Measurements from ENCODE around the gene JOSD2.

JOSD2 gene

GRCh38 chr19:50511069-50511822 lies at the start of gene JOSD2:
Gene JOSD2, minus strand, starts transcription at chr19:50511191. Its CDS starts 760 bp downstream, at chr19:50510431.
- peak; percentile 98 for DNase-seq (ENCODE audit: low spot score)

DNA sequence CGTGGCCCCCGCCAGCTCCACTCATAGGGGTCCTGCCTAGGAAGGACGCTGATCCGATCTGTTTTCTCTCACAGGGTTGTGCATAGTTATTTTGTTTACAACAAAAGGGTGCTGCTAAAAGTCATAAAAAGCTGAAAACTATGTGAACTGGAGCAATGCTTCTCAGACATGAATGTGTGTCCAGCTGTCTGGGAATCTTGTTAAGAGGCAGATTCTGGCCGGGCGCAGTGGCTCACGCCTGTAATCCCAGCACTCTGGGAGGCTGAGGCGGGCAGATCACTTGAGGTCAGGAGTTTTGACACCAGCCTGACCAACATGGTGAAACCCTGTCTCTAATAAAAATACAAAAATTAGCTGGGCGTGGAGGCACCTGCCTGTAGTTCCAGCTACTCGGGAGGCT lies 48.6 kb upstream of the JOSD2 start:
- DNase-seq (ENCODE audit: low spot score): no peak

- no peak for DNase-seq (ENCODE audit: low spot score)
Measured at GRCh38 chr19:50558449-50558848, 47.5 kb upstream of the JOSD2 start.

GRCh38 chr19:50558039-50558438 lies 47.0 kb upstream of the JOSD2 start:
- no peak for DNase-seq (ENCODE audit: low spot score)

- DNase-seq (ENCODE audit: low spot score): no peak
Measured at GRCh38 chr19:50557009-50557613, 46.1 kb upstream of the JOSD2 start.

DNA sequence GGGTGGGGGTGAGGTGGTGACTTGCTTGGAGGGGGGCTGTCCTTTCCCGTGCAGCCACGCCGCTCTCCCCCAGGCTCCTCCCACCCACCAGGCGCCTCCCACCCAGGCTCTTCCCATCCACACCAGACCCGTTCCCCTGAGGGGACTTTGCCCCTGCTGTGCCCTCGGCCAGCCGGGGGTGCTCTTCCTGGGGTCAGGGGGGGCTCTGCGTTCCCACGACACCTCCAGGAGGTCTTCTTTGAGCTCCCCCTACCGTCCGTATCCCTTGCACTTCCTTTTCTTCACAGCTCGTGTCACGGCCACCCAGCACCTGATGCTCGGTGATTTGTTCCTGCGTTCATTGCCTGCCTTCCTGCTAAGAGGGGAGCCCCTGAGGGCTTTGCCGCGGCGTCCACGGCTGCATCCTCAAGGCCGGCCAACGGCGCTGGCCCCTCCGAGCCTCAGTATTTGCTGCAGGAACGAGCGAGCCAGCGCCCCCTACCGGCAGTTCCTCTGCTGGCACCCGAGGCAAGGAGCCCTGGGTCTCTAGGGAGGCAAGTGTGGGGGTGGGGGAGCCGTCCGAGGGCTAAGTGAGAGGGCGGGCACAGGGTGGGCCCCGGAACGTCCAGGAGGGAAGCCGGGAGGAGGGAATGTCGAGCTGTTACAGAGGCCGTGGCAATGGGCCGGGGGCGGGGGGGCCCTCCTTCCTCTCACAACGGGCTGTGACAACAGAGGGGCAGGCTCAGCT lies 45.5 kb upstream of the JOSD2 start:
- DNase-seq (ENCODE audit: low spot score): peak; percentile 87

GRCh38 chr19:50555450-50556281 lies 44.7 kb upstream of the JOSD2 start:
- no peak for DNase-seq (ENCODE audit: low spot score)

DNA sequence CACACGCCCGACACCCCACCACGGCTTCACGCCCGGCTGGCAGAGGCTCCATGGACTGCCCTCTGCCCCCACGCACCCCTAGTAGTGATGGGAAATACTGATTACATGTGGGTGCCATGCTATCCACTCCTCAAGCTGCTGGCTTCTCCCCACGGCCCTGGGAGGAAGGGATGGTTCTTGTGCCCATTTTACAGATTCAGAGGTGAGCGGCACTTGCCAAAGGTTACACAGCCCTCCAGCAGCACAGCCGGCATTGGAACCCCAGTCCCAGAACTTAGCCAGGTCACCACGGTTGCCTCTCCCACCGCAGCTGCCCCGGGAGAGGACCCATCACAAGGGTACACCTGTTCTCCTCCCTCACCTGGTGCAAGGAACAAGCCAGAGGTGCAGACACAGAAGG lies 44.0 kb upstream of the JOSD2 start:
- no peak for DNase-seq (ENCODE audit: low spot score)

GRCh38 chr19:50554212-50554611 lies 43.2 kb upstream of the JOSD2 start:
- no peak for DNase-seq (ENCODE audit: low spot score)

DNA sequence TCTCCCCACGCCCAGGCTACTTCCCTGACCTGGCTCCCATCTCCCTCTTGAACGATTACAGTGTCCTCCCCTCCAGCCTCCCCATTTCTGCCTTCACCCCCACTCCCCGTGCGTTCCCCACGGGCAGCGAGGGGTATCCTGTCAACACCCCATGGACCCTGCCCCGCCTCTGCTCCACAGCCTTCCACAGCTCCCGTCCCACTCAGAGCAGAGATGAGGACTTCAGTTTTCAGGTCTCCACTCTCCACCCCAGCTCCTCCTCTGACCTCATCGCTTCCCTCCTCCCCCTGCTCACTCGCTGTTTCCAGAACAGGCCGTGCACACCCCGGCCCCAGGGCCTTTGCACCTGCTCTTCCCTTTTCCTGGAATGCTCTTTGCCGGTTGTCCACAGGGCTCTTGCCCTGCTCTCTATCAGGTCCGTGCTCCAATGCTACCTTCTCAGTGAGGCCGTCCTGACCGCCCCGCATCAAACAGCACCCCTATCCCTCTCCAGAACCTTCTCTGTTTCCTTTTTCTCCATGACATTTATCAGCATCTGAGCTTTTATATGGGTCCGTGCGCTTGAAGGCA lies 42.2 kb upstream of the JOSD2 start:
- DNase-seq (ENCODE audit: low spot score): no peak

- no peak for DNase-seq (ENCODE audit: low spot score)
Measured at GRCh38 chr19:50552540-50552939, 41.5 kb upstream of the JOSD2 start.

GRCh38 chr19:50551715-50552187 lies 40.8 kb upstream of the JOSD2 start:
- no peak for DNase-seq (ENCODE audit: low spot score)

- DNase-seq (ENCODE audit: low spot score): no peak
Measured at GRCh38 chr19:50551034-50551714, 40.2 kb upstream of the JOSD2 start.

GRCh38 chr19:50550594-50550966 lies 39.6 kb upstream of the JOSD2 start:
- DNase-seq (ENCODE audit: low spot score): no peak

GRCh38 chr19:50549927-50550593 lies 39.1 kb upstream of the JOSD2 start:
- no peak for DNase-seq (ENCODE audit: low spot score)

DNA sequence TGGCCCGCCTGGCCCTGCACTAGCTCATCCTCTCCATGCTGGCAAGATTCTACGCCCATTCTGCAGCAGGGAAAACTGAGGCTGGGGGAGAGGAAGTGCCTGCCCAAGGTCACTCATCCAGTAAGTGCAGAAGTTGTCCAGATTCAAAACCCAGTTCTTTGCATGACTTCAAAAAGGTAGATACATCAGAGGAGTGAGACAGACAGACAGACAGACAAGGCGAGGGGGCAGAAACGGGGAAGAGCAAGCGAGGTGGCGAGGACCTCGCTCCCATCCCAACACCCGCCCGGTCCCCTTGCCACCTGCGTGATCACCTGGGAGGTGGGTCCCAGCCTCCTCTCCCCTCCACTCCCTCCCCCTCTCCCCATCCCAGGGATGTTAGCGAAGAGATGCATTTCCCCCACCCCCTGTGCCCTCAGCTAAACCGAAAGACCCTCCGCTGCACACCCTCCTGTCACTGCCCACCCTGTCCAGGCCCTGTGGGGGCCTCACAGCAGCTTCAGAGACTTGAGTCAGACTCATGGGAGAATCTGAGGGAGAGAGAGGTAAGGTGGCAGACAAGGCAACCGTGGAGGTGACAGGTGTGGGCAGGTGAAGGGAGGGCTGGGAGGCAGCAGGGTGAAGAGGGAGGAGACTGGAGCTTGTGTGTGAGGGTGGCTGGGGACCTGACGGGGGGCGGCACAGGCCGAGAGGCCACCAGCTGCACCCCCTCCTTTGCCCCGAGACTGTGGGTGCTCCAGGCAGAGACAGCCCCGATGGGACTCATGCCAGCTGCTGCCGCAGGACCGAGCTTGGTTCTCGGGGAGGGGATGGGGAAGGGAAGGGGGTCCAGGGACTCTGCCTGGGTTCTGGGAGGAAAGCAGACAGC lies 38.3 kb upstream of the JOSD2 start:
- DNase-seq (ENCODE audit: low spot score): no peak

- DNase-seq (ENCODE audit: low spot score): no peak
Measured at GRCh38 chr19:50548191-50549058, 37.4 kb upstream of the JOSD2 start.

GRCh38 chr19:50547385-50548190 lies 36.6 kb upstream of the JOSD2 start:
- no peak for DNase-seq (ENCODE audit: low spot score)

Measured in hepatic stellate cell (primary cell).